HG03575 (cell line): ENCODE measurements around the gene CCR2.
"Not testable (repeated sequence)": the region's sequence is repeated elsewhere in the genome, so short reads cannot be mapped to it uniquely, and the experiment has no call there.

Source experiments
- ATAC-seq: cut with Tn5 transposase; IDR thresholded peaks from one replicate; pipeline ENCODE4 v1.9.1; 2021; ENCODE audit not compliant: unreplicated experiment, insufficient number of reproducible peaks, low FRiP score; ENCODE audit errors: extremely low read depth

CCR2 gene

GRCh38 chr3:46398186-46398955 lies 44.5 kb downstream of the CCR2 start:
- no peak for ATAC-seq

- no peak for ATAC-seq
These were observed 45.2 kb downstream of the CCR2 start for GRCh38 chr3:46399098-46399497.

DNA sequence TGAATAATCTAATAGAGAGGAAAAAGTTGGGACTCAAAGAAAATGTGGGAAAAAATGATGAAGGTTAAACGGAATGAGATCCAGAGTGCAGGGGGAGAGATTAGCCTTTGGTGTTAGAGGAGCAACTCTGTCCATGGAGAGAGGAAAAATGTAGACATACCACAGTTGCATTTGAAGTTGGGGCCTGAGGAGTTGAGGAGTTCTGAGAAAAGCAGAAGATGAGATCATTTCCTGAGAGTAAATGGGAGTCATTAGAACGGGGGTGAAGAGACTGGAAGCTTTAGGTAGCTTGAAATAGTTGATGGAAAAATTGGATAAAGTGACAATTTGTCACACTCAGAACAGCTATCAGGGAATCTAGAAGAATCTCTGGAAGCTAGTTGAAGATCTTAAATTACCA lies 45.6 kb downstream of the CCR2 start:
- ATAC-seq: no peak

GRCh38 chr3:46400000-46400734 lies 46.3 kb downstream of the CCR2 start:
- no peak for ATAC-seq

- ATAC-seq: no peak
These were observed 46.9 kb downstream of the CCR2 start for GRCh38 chr3:46400846-46401245.

DNA sequence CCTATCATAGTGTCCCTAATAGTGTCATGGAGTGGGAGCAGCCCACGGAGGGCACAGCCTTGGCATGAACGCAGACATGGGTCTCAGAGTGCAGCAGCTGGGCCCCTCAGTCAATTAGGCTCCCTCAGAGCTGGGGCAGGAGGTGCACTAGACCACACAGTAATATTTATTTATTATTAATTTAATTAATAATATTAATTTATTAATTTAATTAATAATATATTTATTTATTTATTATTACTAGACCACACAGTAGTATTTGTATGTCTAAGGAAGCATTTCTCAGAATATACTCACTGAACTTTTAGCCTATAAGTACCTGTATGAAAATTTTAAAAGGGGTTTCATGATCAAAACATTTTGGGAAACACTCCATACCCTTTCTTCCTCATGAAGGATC lies 47.7 kb downstream of the CCR2 start:
- ATAC-seq: no peak

- ATAC-seq: not testable (repeated sequence)
These were observed 49.0 kb downstream of the CCR2 start for GRCh38 chr3:46402902-46403301.

GRCh38 chr3:46405301-46406019 lies 51.5 kb downstream of the CCR2 start:
- ATAC-seq: no peak

GRCh38 chr3:46406443-46406787 lies 52.5 kb downstream of the CCR2 start:
- ATAC-seq: no peak

GRCh38 chr3:46406788-46407611 lies 53.1 kb downstream of the CCR2 start, which contains the start of the genes CCR5AS and CCRL2:
Gene CCR5AS (minus strand): TSS chr3:46407066.
Gene CCRL2 (plus strand): TSS chr3:46407259. CDS start chr3:46408080, 821 bp downstream.
- ATAC-seq: no peak

DNA sequence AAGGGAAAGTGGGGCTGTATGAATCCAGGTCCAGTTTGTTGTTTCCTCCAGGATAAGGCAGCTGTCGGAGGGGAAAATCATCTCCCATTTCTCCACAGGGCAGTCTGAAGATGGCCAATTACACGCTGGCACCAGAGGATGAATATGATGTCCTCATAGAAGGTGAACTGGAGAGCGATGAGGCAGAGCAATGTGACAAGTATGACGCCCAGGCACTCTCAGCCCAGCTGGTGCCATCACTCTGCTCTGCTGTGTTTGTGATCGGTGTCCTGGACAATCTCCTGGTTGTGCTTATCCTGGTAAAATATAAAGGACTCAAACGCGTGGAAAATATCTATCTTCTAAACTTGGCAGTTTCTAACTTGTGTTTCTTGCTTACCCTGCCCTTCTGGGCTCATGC lies 54.1 kb downstream of the CCR2 start:
- ATAC-seq: no peak

DNA sequence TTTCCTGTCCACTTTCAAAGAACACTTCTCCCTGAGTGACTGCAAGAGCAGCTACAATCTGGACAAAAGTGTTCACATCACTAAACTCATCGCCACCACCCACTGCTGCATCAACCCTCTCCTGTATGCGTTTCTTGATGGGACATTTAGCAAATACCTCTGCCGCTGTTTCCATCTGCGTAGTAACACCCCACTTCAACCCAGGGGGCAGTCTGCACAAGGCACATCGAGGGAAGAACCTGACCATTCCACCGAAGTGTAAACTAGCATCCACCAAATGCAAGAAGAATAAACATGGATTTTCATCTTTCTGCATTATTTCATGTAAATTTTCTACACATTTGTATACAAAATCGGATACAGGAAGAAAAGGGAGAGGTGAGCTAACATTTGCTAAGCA lies 54.9 kb downstream of the CCR2 start:
- no peak for ATAC-seq

DNA sequence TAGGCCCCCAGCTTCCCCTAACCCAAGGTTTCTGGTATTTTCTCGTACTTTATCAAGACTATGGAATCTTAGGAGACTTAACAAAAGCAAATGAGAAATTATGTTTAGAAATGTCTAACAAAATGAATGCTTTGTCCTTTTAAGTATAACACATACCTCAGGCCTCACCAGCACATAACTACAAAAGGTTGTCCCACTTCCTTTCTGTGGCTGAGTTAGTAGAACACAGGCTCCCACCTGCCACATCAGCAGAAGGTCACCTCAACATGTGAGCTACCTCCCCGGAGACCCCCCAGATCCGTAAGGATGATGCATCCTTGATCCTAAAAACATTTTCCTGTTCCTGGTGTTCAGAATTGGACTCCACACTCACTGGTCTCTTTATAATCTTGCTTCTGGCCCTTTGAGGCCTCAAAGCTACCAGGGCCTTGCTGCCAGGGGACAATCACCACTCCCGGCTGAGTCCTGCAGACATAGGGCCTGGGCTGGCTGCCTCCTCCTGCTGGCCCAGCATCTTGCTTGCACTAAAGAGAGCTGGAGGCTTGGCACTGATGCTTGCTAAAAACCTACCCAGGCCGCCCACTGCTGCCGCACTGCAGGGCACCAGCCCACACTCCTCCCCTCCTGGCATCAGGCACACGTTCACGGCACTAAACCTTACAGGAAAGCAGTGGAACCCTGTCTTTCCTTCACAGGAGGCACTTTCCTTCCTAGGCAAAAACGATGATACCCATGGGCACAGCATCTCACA lies 56.0 kb downstream of the CCR2 start:
- no peak for ATAC-seq
